ENCODE results near the gene TUBD1.
"Not testable (repeated sequence)": the region's sequence is repeated elsewhere in the genome, so short reads cannot be mapped to it uniquely, and the experiment has no call there.

TUBD1 gene

GRCh38 chr17:59832883-59833379 is 59.8 kb downstream of the TUBD1 start:
- Histone ChIP-seq H3K4me1 (ENCODE audit: control insufficient read depth, insufficient read depth, low read length, unreplicated experiment) (peaks cover 58% of the 10 kb centered on the region), H3K79me2 (ENCODE audit: control insufficient read depth, insufficient read depth, low read length, unreplicated experiment) (peaks cover 13% of the 10 kb centered on the region)

GRCh38 chr17:59830846-59831486 is 61.8 kb downstream of the TUBD1 start:
- Histone ChIP-seq H3K27ac (ENCODE audit: low read depth, low read length) (peak overlapping the region; percentile 98), H3K27me3 (ENCODE audit: insufficient read depth, low read length) (no peaks in the 10 kb centered on the region), H3K36me3 (ENCODE audit: insufficient read depth, low read length) (no peaks in the 10 kb centered on the region), H2AFZ (ENCODE audit: low read length, unreplicated experiment) (no peak overlapping the region), H3K79me2 (ENCODE audit: control insufficient read depth, insufficient read depth, low read length, unreplicated experiment) (peaks cover 25% of the 10 kb centered on the region), H3K4me1 (ENCODE audit: control insufficient read depth, insufficient read depth, low read length, unreplicated experiment) (peaks cover 64% of the 10 kb centered on the region), H3K4me3 (ENCODE audit: low read depth, low read length) (no peak overlapping the region)

More at GRCh38 chr17:59832883-59833379, 59.8 kb downstream of the TUBD1 start:
- Histone ChIP-seq H3K36me3 (ENCODE audit: insufficient read depth, low read length) (no peaks in the 10 kb centered on the region), H2AFZ (ENCODE audit: low read length, unreplicated experiment) (no peak overlapping the region), H3K27me3 (ENCODE audit: insufficient read depth, low read length) (no peaks in the 10 kb centered on the region), H3K27ac (ENCODE audit: low read depth, low read length) (0 out of 2 replicates have a peak overlapping the region, but pooled peaks have one; percentile 23), H3K4me3 (ENCODE audit: low read depth, low read length) (no peak overlapping the region)

- Histone ChIP-seq H3K27ac (ENCODE audit: low read depth, low read length) (peak overlapping the region; percentile 98), H3K4me3 (ENCODE audit: low read depth, low read length) (peak overlapping the region; percentile 64), H3K36me3 (ENCODE audit: insufficient read depth, low read length) (no peaks in the 10 kb centered on the region), H2AFZ (ENCODE audit: low read length, unreplicated experiment) (no peak overlapping the region), H3K4me1 (ENCODE audit: control insufficient read depth, insufficient read depth, low read length, unreplicated experiment) (peaks cover 67% of the 10 kb centered on the region), H3K79me2 (ENCODE audit: control insufficient read depth, insufficient read depth, low read length, unreplicated experiment) (peaks cover 23% of the 10 kb centered on the region), H3K27me3 (ENCODE audit: insufficient read depth, low read length) (no peaks in the 10 kb centered on the region)
Measured at GRCh38 chr17:59830007-59830630, 62.6 kb downstream of the TUBD1 start.

- Histone ChIP-seq H2AFZ (ENCODE audit: low read length, unreplicated experiment) (no peak overlapping the region), H3K4me3 (ENCODE audit: low read depth, low read length) (peak overlapping the region; percentile 64), H3K4me1 (ENCODE audit: control insufficient read depth, insufficient read depth, low read length, unreplicated experiment) (peaks cover 67% of the 10 kb centered on the region), H3K36me3 (ENCODE audit: insufficient read depth, low read length) (no peaks in the 10 kb centered on the region), H3K79me2 (ENCODE audit: control insufficient read depth, insufficient read depth, low read length, unreplicated experiment) (peaks cover 23% of the 10 kb centered on the region), H3K27ac (ENCODE audit: low read depth, low read length) (peak overlapping the region; percentile 98), H3K27me3 (ENCODE audit: insufficient read depth, low read length) (no peaks in the 10 kb centered on the region)
Measured at GRCh38 chr17:59829217-59830006, 63.3 kb downstream of the TUBD1 start.

- H3K27ac ChIP-seq (ENCODE audit: low read depth, low read length) = peak overlapping the region; percentile 98
- H2AFZ ChIP-seq (ENCODE audit: low read length, unreplicated experiment); H3K27me3 ChIP-seq (ENCODE audit: insufficient read depth, low read length); H3K36me3 ChIP-seq (ENCODE audit: insufficient read depth, low read length): not testable (repeated sequence)
- H3K4me1 ChIP-seq (ENCODE audit: control insufficient read depth, insufficient read depth, low read length, unreplicated experiment) = peaks cover 67% of the 10 kb centered on the region
- H3K79me2 ChIP-seq (ENCODE audit: control insufficient read depth, insufficient read depth, low read length, unreplicated experiment) = peaks cover 23% of the 10 kb centered on the region
- peak overlapping the region; percentile 41 for H3K4me3 ChIP-seq (ENCODE audit: low read depth, low read length)
Measured at GRCh38 chr17:59828819-59829216, 63.9 kb downstream of the TUBD1 start.

- H3K4me3 ChIP-seq (ENCODE audit: low read depth, low read length) = peak overlapping the region; percentile 41
- peak overlapping the region; percentile 98 for H3K27ac ChIP-seq (ENCODE audit: low read depth, low read length)
- H3K4me1 ChIP-seq (ENCODE audit: control insufficient read depth, insufficient read depth, low read length, unreplicated experiment) = peaks cover 67% of the 10 kb centered on the region
- no peak overlapping the region for H2AFZ ChIP-seq (ENCODE audit: low read length, unreplicated experiment)
- no peaks in the 10 kb centered on the region for H3K36me3 ChIP-seq (ENCODE audit: insufficient read depth, low read length)
- no peaks in the 10 kb centered on the region for H3K27me3 ChIP-seq (ENCODE audit: insufficient read depth, low read length)
- H3K79me2 ChIP-seq (ENCODE audit: control insufficient read depth, insufficient read depth, low read length, unreplicated experiment) = peaks cover 23% of the 10 kb centered on the region
Measured at GRCh38 chr17:59828478-59828760, 64.3 kb downstream of the TUBD1 start.

GRCh38 chr17:59827721-59828477 is 64.8 kb downstream of the TUBD1 start:
- H3K36me3 ChIP-seq (ENCODE audit: insufficient read depth, low read length) = no peaks in the 10 kb centered on the region
- H3K27me3 ChIP-seq (ENCODE audit: insufficient read depth, low read length) = no peaks in the 10 kb centered on the region
- peak overlapping the region; percentile 98 for H3K27ac ChIP-seq (ENCODE audit: low read depth, low read length)
- H2AFZ ChIP-seq (ENCODE audit: low read length, unreplicated experiment) = no peak overlapping the region
- peak overlapping the region; percentile 41; the same call in 1 of the 2 replicates for H3K4me3 ChIP-seq (ENCODE audit: low read depth, low read length)
- peaks cover 23% of the 10 kb centered on the region for H3K79me2 ChIP-seq (ENCODE audit: control insufficient read depth, insufficient read depth, low read length, unreplicated experiment)
- peaks cover 63% of the 10 kb centered on the region for H3K4me1 ChIP-seq (ENCODE audit: control insufficient read depth, insufficient read depth, low read length, unreplicated experiment)

- Histone ChIP-seq H3K36me3 (ENCODE audit: insufficient read depth, low read length) (no peaks in the 10 kb centered on the region), H3K4me1 (ENCODE audit: control insufficient read depth, insufficient read depth, low read length, unreplicated experiment) (peaks cover 57% of the 10 kb centered on the region), H2AFZ (ENCODE audit: low read length, unreplicated experiment) (no peak overlapping the region), H3K27me3 (ENCODE audit: insufficient read depth, low read length) (no peaks in the 10 kb centered on the region), H3K79me2 (ENCODE audit: control insufficient read depth, insufficient read depth, low read length, unreplicated experiment) (peaks cover 23% of the 10 kb centered on the region), H3K27ac (ENCODE audit: low read depth, low read length) (peak overlapping the region; percentile 98), H3K4me3 (ENCODE audit: low read depth, low read length) (0 out of 2 replicates have a peak overlapping the region, but pooled peaks have one; percentile 8)
Measured at GRCh38 chr17:59826706-59827453, 65.9 kb downstream of the TUBD1 start.

GRCh38 chr17:59825533-59826322 is 67.0 kb downstream of the TUBD1 start:
- Histone ChIP-seq H3K36me3 (ENCODE audit: insufficient read depth, low read length) (no peaks in the 10 kb centered on the region), H3K4me3 (ENCODE audit: low read depth, low read length) (peak overlapping the region; percentile 38), H3K27ac (ENCODE audit: low read depth, low read length) (peak overlapping the region; percentile 98), H3K4me1 (ENCODE audit: control insufficient read depth, insufficient read depth, low read length, unreplicated experiment) (peaks cover 47% of the 10 kb centered on the region), H3K27me3 (ENCODE audit: insufficient read depth, low read length) (no peaks in the 10 kb centered on the region), H2AFZ (ENCODE audit: low read length, unreplicated experiment) (no peak overlapping the region), H3K79me2 (ENCODE audit: control insufficient read depth, insufficient read depth, low read length, unreplicated experiment) (peaks cover 21% of the 10 kb centered on the region)

All from ACC112 (cell line).